Transverse colon (tissue), 4 donors: ENCODE measurements around the gene TTN. TPM values are rescaled to one million over a fixed set of nuclear protein-coding genes. Genes with fewer than 3 reads are reported as not detected.

Source experiments
- DNase-seq: peaks from one replicate; pipeline ENCODE4 v3.0.0-alpha.2; 2019
- H3K27ac ChIP-seq, 4 donors: fragments of 200-600 bp; sonication (generic); 2 replicates each; pipeline ENCODE4 v1.5.1; 2016 to 2018; ENCODE audit warnings: inconsistent platforms in 4 of 4
- H3K27me3 ChIP-seq: fragments of 200-600 bp; sonication (generic); 2 replicates; pipeline ENCODE4 v1.5.1; 2017; ENCODE audit warnings: inconsistent platforms
- H3K36me3 ChIP-seq, 4 donors: fragments of 200-600 bp; sonication (generic); 2 replicates each; pipeline ENCODE4 v1.5.1; 2017 to 2019; ENCODE audit warnings: inconsistent platforms in 4 of 4
- H3K4me1 ChIP-seq, 4 donors: fragments of 200-600 bp; sonication (generic); 2 replicates each; pipeline ENCODE4 v1.5.1; 2017 to 2020; ENCODE audit warnings: inconsistent platforms in 4 of 4
- H3K4me3 ChIP-seq, 4 donors: fragments of 200-600 bp; sonication (generic); 1 replicate in 1 of 4; 2 replicates in 3 of 4; pipeline versions ENCODE4 v1.5.1 to v1.6.1; 2017 to 2019; ENCODE audit warnings: inconsistent platforms in 4 of 4
- H3K9me3 ChIP-seq, 2 donors: fragments of 200-600 bp; sonication (generic); 2 replicates each; pipeline ENCODE4 v1.5.1; 2017 to 2019; ENCODE audit warnings: inconsistent platforms in 2 of 2
- EP300 ChIP-seq: sonication (generic); formaldehyde crosslinking; IDR thresholded peaks from one replicate; pipeline ENCODE4 v1.6.1; 2017; ENCODE audit warnings: antibody characterized with exemption, low read depth
- POLR2A ChIP-seq: fragments of 450-650 bp; IDR thresholded peaks from one replicate; pipeline ENCODE4 v1.6.1; 2016; ENCODE audit warnings: antibody characterized with exemption, mild to moderate bottlenecking, moderate library complexity
- POLR2AphosphoS5 ChIP-seq, 3 donors: sonication (generic); formaldehyde crosslinking; IDR thresholded peaks; one replicate each; pipeline ENCODE4 v1.6.1; 2016; ENCODE audit warnings: antibody characterized with exemption in 3 of 3
- WGBS, 2 donors: methylation state at CpG; one replicate each; pipeline ENCODE4 v1.1.5; 2018; ENCODE audit warnings: low coverage in 1 of 2; 5-methylcytosine and 5-hydroxymethylcytosine counted together
- in situ Hi-C, 4 donors: fragments of 200-750 bp; cut with MboI; loops; one replicate each; pipeline versions ENCODE4 v1.15.0 to v1.15.1; 2017; ENCODE audit warnings: low sequenced_read_pairs in 3 of 4, low pct_ligation_motif_present in 1 of 4, low pct_unique_long_range_greater_than_20kb in 1 of 4
- intact Hi-C: fragments of 100-400 bp; cut with DNase I; formaldehyde crosslinking; loops from one replicate; pipeline ENCODE4 v1.15.1; 2023; ENCODE audit warnings: low total_unique reads
- total RNA-seq, 4 donors: library from RNA; depleted of rRNA; stranded (reverse); fragments of >200 nt; gene quantifications; one replicate each; pipeline ENCODE4 v1.1.0, GENCODE V29; 2016
- TF ChIP-seq, protein P1 (sequence below), 5 experiments: fragments of 200-600 bp in 3 of 5; fragments of 450-650 bp in 2 of 5; sonication (generic) in 3 of 5; IDR thresholded peaks; 1 replicate in 2 of 5; 2 replicates in 3 of 5; pipeline ENCODE4 v1.5.1; 2016 to 2017; ENCODE audit warnings: antibody characterized with exemption in 5 of 5, inconsistent platforms in 3 of 5, mild to moderate bottlenecking in 2 of 5, moderate library complexity in 1 of 5

TTN gene
- total RNA-seq, 4 donors from 2014 or later = 6.2 to 43.4 (median 18.1) TPM

DNA sequence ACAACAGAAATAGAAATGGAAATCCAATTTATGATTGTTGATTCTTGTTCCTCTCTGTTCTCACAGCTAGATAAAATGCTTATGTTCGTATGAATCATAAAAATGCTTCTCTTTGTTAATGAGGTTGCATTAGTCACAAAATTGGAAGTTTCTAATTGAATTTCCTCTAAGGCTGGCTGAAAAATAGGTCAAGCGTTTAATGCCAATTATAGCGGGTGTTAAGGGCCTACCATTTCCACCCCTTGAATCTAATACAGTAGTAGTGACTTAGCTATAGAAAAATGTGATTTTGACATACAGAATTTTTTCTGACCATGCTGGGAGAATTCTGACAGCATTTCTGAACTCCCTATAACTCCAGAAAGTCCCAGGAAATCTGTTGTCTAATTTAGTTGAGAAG lies 107.1 kb downstream of the TTN start:
- no peak for DNase-seq
- intact Hi-C loops (no loop called here), in situ Hi-C loops (no loop called here)
- Histone ChIP-seq H3K4me3 (no peak overlapping the region), H3K4me1 (no peaks in the 10 kb centered on the region), H3K27ac (no peak overlapping the region), H3K9me3 (no peaks in the 10 kb centered on the region), H3K36me3 (no peaks in the 10 kb centered on the region), H3K27me3 (no peaks in the 10 kb centered on the region)
- TF ChIP-seq, protein P1, sequence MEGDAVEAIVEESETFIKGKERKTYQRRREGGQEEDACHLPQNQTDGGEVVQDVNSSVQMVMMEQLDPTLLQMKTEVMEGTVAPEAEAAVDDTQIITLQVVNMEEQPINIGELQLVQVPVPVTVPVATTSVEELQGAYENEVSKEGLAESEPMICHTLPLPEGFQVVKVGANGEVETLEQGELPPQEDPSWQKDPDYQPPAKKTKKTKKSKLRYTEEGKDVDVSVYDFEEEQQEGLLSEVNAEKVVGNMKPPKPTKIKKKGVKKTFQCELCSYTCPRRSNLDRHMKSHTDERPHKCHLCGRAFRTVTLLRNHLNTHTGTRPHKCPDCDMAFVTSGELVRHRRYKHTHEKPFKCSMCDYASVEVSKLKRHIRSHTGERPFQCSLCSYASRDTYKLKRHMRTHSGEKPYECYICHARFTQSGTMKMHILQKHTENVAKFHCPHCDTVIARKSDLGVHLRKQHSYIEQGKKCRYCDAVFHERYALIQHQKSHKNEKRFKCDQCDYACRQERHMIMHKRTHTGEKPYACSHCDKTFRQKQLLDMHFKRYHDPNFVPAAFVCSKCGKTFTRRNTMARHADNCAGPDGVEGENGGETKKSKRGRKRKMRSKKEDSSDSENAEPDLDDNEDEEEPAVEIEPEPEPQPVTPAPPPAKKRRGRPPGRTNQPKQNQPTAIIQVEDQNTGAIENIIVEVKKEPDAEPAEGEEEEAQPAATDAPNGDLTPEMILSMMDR (IDR thresholded peaks at IDR 0.05) = no peak
- TF ChIP-seq EP300 = no peak
- TF ChIP-seq POLR2AphosphoS5 (IDR thresholded peaks at IDR 0.05) = no peak
- no peak for TF ChIP-seq POLR2A
- 69 to 88% methylated on average over 3 of the region's 3 CpGs for WGBS, 2 donors

DNA sequence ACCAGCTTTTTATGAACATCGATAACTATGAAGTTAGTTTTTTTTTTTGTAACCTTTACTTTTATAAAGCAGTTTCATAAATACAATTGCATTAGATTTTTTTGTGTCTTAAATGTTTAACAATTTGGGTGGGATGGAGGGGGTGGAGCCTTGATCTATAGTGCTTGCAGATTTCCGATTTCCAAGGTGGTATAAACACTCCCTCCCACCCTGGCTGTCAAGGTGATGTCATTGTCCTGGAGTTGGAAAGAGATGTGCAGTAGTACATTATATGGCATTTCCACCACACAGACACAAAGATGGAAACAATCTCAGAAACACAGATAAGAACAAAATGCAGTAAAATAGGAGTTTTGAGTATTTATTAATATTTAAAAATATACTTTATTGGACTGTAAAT lies 114.4 kb downstream of the TTN start:
- intact Hi-C loops = no loop called here
- Histone ChIP-seq H3K27me3 (no peaks in the 10 kb centered on the region), H3K4me1 (no peaks in the 10 kb centered on the region), H3K27ac (no peak overlapping the region), H3K36me3 (no peaks in the 10 kb centered on the region), H3K4me3 (no peak overlapping the region), H3K9me3 (no peaks in the 10 kb centered on the region)
- TF ChIP-seq POLR2A = no peak
- TF ChIP-seq EP300 = no peak
- TF ChIP-seq POLR2AphosphoS5 (IDR thresholded peaks at IDR 0.05) = no peak
- 75 to 78% methylated on average over 2 of the region's 2 CpGs for WGBS, 2 donors
- in situ Hi-C loops = no loop called here
- no peak for DNase-seq

DNA sequence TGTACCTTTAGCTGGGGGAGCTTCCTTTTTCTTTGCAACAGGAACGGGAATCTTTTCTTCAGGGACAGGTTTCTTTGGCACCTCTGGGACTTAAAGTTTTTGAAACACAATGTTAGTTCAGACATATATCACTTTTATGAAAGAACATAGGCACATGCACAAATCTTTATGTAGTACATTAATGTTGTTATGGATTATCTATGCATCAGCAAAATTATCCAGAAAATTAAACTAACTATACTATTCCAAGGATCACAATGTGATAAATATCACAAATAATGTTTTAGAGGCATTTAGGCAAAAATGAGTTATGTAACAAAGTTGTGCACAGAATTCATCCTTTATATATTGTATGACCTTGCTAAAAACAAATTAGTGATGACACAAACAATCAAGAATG lies 117.4 kb downstream of the TTN start:
- intact Hi-C loops = no loop called here
- in situ Hi-C loops = no loop called here
- WGBS, 2 donors = 75 to 91% methylated on average over 1 of the region's 1 CpG
- Histone ChIP-seq H3K36me3 (no peaks in the 10 kb centered on the region), H3K9me3 (no peaks in the 10 kb centered on the region), H3K27me3 (no peaks in the 10 kb centered on the region), H3K4me3 (no peak overlapping the region), H3K27ac (no peak overlapping the region), H3K4me1 (no peaks in the 10 kb centered on the region)
- no peak for DNase-seq
- no peak for TF ChIP-seq POLR2A
- no peak for TF ChIP-seq EP300
- TF ChIP-seq, protein P1 (IDR thresholded peaks at IDR 0.05) = no peak
- no peak for TF ChIP-seq POLR2AphosphoS5 (IDR thresholded peaks at IDR 0.05)

DNA sequence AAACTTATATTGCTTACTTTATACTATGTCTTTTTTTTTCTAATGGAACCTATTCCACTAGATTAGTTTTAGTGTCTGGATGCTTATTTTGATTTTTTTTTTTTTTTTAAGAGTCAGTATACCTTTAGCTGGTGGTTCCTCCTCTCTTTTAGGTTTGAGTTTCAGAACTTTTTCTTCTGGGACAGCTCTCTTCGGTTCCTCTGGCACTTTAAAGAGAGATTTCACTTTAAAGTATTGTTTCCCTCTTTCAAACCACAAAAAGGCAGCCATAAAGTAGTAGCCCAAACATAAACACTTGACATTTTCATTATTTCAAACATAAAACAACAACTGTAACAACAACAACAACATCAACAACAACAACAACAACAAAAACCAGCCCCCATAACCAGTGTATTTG lies 123.3 kb downstream of the TTN start:
- Histone ChIP-seq H3K27ac (no peak overlapping the region), H3K4me3 (no peak overlapping the region), H3K4me1 (no peaks in the 10 kb centered on the region), H3K9me3 (no peaks in the 10 kb centered on the region), H3K27me3 (no peaks in the 10 kb centered on the region), H3K36me3 (no peaks in the 10 kb centered on the region)
- 52 to 71% methylated on average over 1 of the region's 1 CpG for WGBS, 2 donors
- TF ChIP-seq POLR2AphosphoS5 (IDR thresholded peaks at IDR 0.05) (no peak), POLR2A (no peak), EP300 (no peak)
- in situ Hi-C loops (no loop called here), intact Hi-C loops (no loop called here)
- DNase-seq = no peak

DNA sequence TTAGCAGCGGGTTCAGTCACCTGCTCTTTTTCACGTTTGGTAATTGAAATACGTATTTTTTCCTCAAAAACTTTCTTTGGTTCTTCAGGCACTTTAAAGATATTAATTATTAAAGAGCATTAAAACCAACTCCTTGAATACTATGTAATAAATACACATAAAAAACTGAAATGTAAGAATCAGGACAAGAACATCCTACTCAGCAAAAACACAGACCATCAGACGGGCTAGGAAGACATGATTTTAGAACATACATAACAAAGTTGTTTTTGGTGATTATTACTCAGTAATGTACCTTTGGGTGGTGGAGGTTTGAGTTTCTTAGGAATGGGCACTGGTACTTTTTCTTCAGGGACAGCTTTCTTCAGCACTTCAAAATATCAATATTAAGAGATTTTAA lies 126.1 kb downstream of the TTN start:
- Histone ChIP-seq H3K4me3 (no peak overlapping the region), H3K27ac (no peak overlapping the region), H3K4me1 (no peaks in the 10 kb centered on the region), H3K36me3 (no peaks in the 10 kb centered on the region), H3K9me3 (no peaks in the 10 kb centered on the region), H3K27me3 (no peaks in the 10 kb centered on the region)
- in situ Hi-C loops (no loop called here), intact Hi-C loops (no loop called here)
- TF ChIP-seq EP300 = no peak
- no peak for DNase-seq
- 65 to 82% methylated on average over 4 of the region's 4 CpGs for WGBS, 2 donors

DNA sequence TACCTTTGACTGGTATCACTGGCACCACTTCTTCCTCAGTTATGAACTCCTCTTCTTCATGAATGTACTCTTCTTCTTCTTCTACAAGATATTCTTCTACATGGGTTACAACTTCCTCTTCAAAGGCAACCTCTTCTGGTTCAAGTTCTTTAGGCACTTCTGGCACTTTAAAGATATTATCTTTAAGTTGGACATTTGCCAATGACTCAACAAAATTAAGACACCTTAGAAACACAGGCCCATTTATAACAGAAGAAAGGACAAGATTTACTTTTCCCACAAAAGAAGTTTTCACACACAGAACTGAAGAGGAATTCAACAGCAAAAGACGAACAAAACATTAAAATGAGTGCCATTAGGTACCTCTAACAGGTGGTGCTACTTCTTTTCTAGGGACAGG lies 127.3 kb downstream of the TTN start:
- no peak overlapping the region for H3K27ac ChIP-seq
- in situ Hi-C loops = no loop called here
- intact Hi-C loops = no loop called here
- DNase-seq = no peak
- no peak for TF ChIP-seq EP300
- TF ChIP-seq POLR2AphosphoS5 (IDR thresholded peaks at IDR 0.05) = no peak
- TF ChIP-seq, protein P1 (IDR thresholded peaks at IDR 0.05) = no peak
- no peak for TF ChIP-seq POLR2A
- H3K4me3 ChIP-seq = no peak overlapping the region
- no peaks in the 10 kb centered on the region for H3K27me3 ChIP-seq
- WGBS, 2 donors = 47 to 71% methylated on average over 1 of the region's 1 CpG
- no peaks in the 10 kb centered on the region for H3K4me1 ChIP-seq
- no peaks in the 10 kb centered on the region for H3K36me3 ChIP-seq
- no peaks in the 10 kb centered on the region for H3K9me3 ChIP-seq
